Panc1 (cell line): ENCODE results near the gene STAG2. TPM values are rescaled to one million over a fixed set of nuclear protein-coding genes. Genes with fewer than 3 reads are reported as not detected.

ENCODE experiments used
- ATAC-seq: fragments of 200-7000 bp; cut with Tn5 transposase; 2 replicates; pipeline ENCODE4 v1.9.1; 2020; ENCODE audit warnings: mild to moderate bottlenecking, moderate library complexity
- BruUV-seq: library from RNA; stranded (reverse); fragments of 400-500 nt; replicated peaks from 2 replicates; lab custom pipeline; 2021; lab: Mats Ljungman, UMichigan
- CTCF ChIA-PET: fragments of 300-600 bp; sonication (Branson Sonifier 250); formaldehyde crosslinking; loops from one replicate; lab custom pipeline; 2022; ENCODE audit warnings: antibody characterized with exemption; lab: Charles Lee
- POLR2A ChIA-PET: fragments of 300-600 bp; sonication (Branson Sonifier 250); formaldehyde crosslinking; loops from one replicate; lab custom pipeline; 2022; ENCODE audit warnings: antibody characterized with exemption; lab: Charles Lee
- DNase-seq: peaks from one replicate; pipeline ENCODE4 v3.0.0-alpha.2; 2010; ENCODE audit warnings: low read depth, low spot score
- H3K27ac ChIP-seq: 2 replicates; pipeline ENCODE4 v1.5.1; 2011; ENCODE audit warnings: mild to moderate bottlenecking, low read length, inconsistent platforms
- H3K27me3 ChIP-seq: fragments of 200-500 bp; sonication (Bioruptor generic); 2 replicates; pipeline ENCODE4 v1.6.0; 2014; ENCODE audit warnings: low read length, inconsistent platforms; ENCODE audit not compliant: control insufficient read depth, insufficient read depth
- H3K36me3 ChIP-seq: fragments of 200-500 bp; sonication (Bioruptor generic); 2 replicates; pipeline ENCODE4 v1.5.1; 2014; ENCODE audit warnings: inconsistent platforms, mild to moderate bottlenecking, low read length, moderate library complexity; ENCODE audit not compliant: control insufficient read depth, insufficient read depth
- H3K4me1 ChIP-seq: 2 replicates; pipeline ENCODE4 v1.5.1; 2011; ENCODE audit warnings: inconsistent platforms, mild to moderate bottlenecking, low read length, moderate library complexity; ENCODE audit not compliant: control insufficient read depth, insufficient read depth
- H3K4me3 ChIP-seq, 2 experiments: 2 replicates each; pipeline ENCODE4 v1.5.1; 2011 to 2012; ENCODE audit warnings: low read depth in 2 of 2, low read length in 2 of 2, mild to moderate bottlenecking in 2 of 2, inconsistent platforms in 1 of 2, moderate library complexity in 1 of 2
- H3K9me3 ChIP-seq: fragments of 200-500 bp; sonication (Bioruptor generic); 2 replicates; pipeline ENCODE4 v1.5.1; 2014; ENCODE audit warnings: low read depth, mild to moderate bottlenecking, inconsistent platforms, low read length, moderate library complexity; ENCODE audit not compliant: control insufficient read depth, insufficient read depth
- POLR2AphosphoS5 ChIP-seq: IDR thresholded peaks from 2 replicates; pipeline ENCODE4 v1.6.1; 2012; ENCODE audit warnings: mild to moderate bottlenecking, low read depth, low read length, moderate library complexity
- SIN3A ChIP-seq: IDR thresholded peaks from 2 replicates; pipeline ENCODE4 v1.6.1; 2012; ENCODE audit warnings: low read depth, mild to moderate bottlenecking, low read length, moderate library complexity, borderline replicate concordance; ENCODE audit not compliant: insufficient read depth
- TCF7L2 ChIP-seq: IDR thresholded peaks from 2 replicates; pipeline ENCODE4 v1.6.1; 2011; ENCODE audit warnings: mild to moderate bottlenecking, low read depth, low read length, inconsistent platforms
- in situ Hi-C: cut with HindIII; loops from 2 replicates; pipeline ENCODE4 v1.10.0; 2016; ENCODE audit warnings: low sequenced_read_pairs, low pct_unique_long_range_greater_than_20kb
- intact Hi-C: fragments of 100-400 bp; cut with micrococcal nuclease; formaldehyde crosslinking; loops from one replicate; pipeline ENCODE4 v1.10.0; 2022; ENCODE audit not compliant: unreplicated experiment
- total RNA-seq: library from RNA; stranded (reverse); gene quantifications from one replicate; pipeline ENCODE4 v1.2.1, GENCODE V29; 2021; ENCODE audit not compliant: unreplicated experiment
- TF ChIP-seq, protein P1 (sequence below), 2 experiments: IDR thresholded peaks; 2 replicates each; pipeline ENCODE4 v1.6.1; 2011 to 2012; ENCODE audit warnings: low read depth in 2 of 2, control low read depth in 1 of 2, low read length in 1 of 2, mild to moderate bottlenecking in 1 of 2, moderate library complexity in 1 of 2; ENCODE audit not compliant: insufficient read depth in 1 of 2
- TF ChIP-seq, protein P2 (sequence below): fragments of 450-650 bp; IDR thresholded peaks from 2 replicates; pipeline ENCODE4 v1.5.1; 2017; ENCODE audit warnings: mild to moderate bottlenecking

Gene STAG2
- total RNA-seq, 1 experiment from 2014 or later: 94.5 TPM

DNA sequence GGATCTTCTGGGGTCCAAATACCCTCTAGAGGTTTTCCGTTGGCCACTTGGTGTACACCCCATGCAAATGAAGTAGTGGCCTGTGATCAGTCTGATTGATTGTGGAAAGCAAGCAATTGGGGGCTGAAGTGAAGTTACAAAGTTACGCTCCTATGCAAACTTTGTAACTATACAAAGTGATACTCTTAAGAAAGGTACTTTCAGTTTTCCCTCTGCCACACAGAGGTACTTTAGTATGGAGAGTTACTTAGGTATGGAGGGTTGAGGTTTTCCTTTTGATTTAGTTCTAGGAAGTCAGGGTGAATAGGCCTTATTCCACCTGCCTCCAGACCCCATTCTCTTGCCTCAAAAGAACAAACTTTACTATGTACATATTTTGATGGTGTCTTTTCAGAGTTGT is 28.7 kb downstream of the STAG2 start:
- Histone ChIP-seq H3K4me3 (no peak overlapping the region), H3K36me3 (no peaks in the 10 kb centered on the region), H3K27me3 (no peaks in the 10 kb centered on the region), H3K27ac (no peak overlapping the region), H3K9me3 (no peaks in the 10 kb centered on the region), H3K4me1 (peaks cover 23% of the 10 kb centered on the region)
- TF ChIP-seq, protein P1, sequence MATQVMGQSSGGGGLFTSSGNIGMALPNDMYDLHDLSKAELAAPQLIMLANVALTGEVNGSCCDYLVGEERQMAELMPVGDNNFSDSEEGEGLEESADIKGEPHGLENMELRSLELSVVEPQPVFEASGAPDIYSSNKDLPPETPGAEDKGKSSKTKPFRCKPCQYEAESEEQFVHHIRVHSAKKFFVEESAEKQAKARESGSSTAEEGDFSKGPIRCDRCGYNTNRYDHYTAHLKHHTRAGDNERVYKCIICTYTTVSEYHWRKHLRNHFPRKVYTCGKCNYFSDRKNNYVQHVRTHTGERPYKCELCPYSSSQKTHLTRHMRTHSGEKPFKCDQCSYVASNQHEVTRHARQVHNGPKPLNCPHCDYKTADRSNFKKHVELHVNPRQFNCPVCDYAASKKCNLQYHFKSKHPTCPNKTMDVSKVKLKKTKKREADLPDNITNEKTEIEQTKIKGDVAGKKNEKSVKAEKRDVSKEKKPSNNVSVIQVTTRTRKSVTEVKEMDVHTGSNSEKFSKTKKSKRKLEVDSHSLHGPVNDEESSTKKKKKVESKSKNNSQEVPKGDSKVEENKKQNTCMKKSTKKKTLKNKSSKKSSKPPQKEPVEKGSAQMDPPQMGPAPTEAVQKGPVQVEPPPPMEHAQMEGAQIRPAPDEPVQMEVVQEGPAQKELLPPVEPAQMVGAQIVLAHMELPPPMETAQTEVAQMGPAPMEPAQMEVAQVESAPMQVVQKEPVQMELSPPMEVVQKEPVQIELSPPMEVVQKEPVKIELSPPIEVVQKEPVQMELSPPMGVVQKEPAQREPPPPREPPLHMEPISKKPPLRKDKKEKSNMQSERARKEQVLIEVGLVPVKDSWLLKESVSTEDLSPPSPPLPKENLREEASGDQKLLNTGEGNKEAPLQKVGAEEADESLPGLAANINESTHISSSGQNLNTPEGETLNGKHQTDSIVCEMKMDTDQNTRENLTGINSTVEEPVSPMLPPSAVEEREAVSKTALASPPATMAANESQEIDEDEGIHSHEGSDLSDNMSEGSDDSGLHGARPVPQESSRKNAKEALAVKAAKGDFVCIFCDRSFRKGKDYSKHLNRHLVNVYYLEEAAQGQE (IDR thresholded peaks at IDR 0.05; ENCODE audit: insufficient read depth in 1 of 2, low read depth in 2 of 2, low read length in 1 of 2): no peak
- in situ Hi-C loops (no loop called here), intact Hi-C loops (no loop called here)
- ChIA-PET POLR2A (no interaction called here), CTCF (no interaction called here)
- BruUV-seq: no TSS peak
- DNase-seq (no peak), ATAC-seq (no peak)

DNA sequence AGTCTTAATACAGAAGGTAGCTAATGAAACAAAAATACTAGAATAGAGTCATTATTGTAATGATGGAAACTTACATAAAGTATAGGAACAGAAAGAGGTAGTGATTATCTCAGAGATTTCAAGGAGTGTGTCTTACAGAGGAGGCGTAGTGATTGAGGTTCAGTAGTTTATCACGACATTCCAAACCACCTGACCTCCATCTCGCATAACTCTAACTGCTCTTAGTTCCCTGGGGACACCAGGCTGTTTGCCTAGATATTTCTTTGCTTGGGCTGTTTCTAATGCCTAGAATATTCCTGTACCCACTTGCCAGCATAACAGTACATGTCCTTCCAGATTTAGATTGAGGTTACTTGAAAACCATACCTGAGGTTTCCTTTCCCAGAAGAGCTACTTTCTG is 29.1 kb downstream of the STAG2 start:
- peak; percentile 18; the same call in 1 of the 2 replicates for ATAC-seq
- H3K4me3 ChIP-seq: no peak overlapping the region
- CTCF ChIA-PET: no interaction called here
- no TSS peak for BruUV-seq
- no peak overlapping the region for H3K27ac ChIP-seq
- no peaks in the 10 kb centered on the region for H3K9me3 ChIP-seq
- POLR2A ChIA-PET: no interaction called here
- intact Hi-C loops (no loop called here), in situ Hi-C loops (no loop called here)
- H3K27me3 ChIP-seq: no peaks in the 10 kb centered on the region
- no peaks in the 10 kb centered on the region for H3K36me3 ChIP-seq
- DNase-seq: no peak
- no peak for TF ChIP-seq POLR2AphosphoS5
- no peak for TF ChIP-seq SIN3A
- TF ChIP-seq, protein P1 (IDR thresholded peaks at IDR 0.05; ENCODE audit: insufficient read depth in 1 of 2, low read depth in 2 of 2, low read length in 1 of 2): no peak
- TF ChIP-seq, protein P2, sequence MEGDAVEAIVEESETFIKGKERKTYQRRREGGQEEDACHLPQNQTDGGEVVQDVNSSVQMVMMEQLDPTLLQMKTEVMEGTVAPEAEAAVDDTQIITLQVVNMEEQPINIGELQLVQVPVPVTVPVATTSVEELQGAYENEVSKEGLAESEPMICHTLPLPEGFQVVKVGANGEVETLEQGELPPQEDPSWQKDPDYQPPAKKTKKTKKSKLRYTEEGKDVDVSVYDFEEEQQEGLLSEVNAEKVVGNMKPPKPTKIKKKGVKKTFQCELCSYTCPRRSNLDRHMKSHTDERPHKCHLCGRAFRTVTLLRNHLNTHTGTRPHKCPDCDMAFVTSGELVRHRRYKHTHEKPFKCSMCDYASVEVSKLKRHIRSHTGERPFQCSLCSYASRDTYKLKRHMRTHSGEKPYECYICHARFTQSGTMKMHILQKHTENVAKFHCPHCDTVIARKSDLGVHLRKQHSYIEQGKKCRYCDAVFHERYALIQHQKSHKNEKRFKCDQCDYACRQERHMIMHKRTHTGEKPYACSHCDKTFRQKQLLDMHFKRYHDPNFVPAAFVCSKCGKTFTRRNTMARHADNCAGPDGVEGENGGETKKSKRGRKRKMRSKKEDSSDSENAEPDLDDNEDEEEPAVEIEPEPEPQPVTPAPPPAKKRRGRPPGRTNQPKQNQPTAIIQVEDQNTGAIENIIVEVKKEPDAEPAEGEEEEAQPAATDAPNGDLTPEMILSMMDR: no peak
- no peak for TF ChIP-seq TCF7L2
- H3K4me1 ChIP-seq: peaks cover 23% of the 10 kb centered on the region
